Measurements from ENCODE around the gene KLHDC10. TPM values are rescaled to one million over a fixed set of nuclear protein-coding genes. Genes with fewer than 3 reads are reported as not detected.

KLHDC10 gene
- total and polyA plus RNA-seq, 2 donors (not counting 3 experiments of a cell fraction or from before 2014, with no cell fraction given): 14.9 to 31.3 TPM

GRCh38 chr7:130086938-130087337 is 16.6 kb downstream of the KLHDC10 start:
- FAIRE-seq: no peak
- H3K27ac ChIP-seq (ENCODE audit: insufficient read depth, low read depth, low read length): no peak overlapping the region
- dilution Hi-C loops (cut with MboI; ENCODE audit: extremely low pct_ligation_motif_present, low sequenced_read_pairs): no loop called here
- POLR2A ChIA-PET: no interaction called here
- no peak for DNase-seq (ENCODE audit: low read depth, low spot score)
- H3K9me1 ChIP-seq (replicated peaks; ENCODE audit: control insufficient read depth, extremely low read depth, insufficient read depth, low read length): no peaks in the 10 kb centered on the region
- peaks cover 7% of the 10 kb centered on the region for H4K20me1 ChIP-seq (replicated peaks; ENCODE audit: control insufficient read depth, extremely low read depth, insufficient read depth, low read length)
- H3K9me3 ChIP-seq (replicated peaks; ENCODE audit: control insufficient read depth, insufficient read depth, low read length): no peaks in the 10 kb centered on the region
- BruUV-seq (replicated peaks): no TSS peak
- no peak overlapping the region for H2AFZ ChIP-seq (ENCODE audit: low read depth, low read length)
- TF ChIP-seq CTCF (IDR thresholded peaks at IDR 0.05; ENCODE audit: extremely low read depth in 1 of 2, insufficient read depth in 1 of 2, low read depth in 1 of 2, low read length in 2 of 2) (no peak), GATA2 (IDR thresholded peaks at IDR 0.05; ENCODE audit: insufficient read depth, insufficient read length, low read depth, low read length) (no peak), MAX (IDR thresholded peaks at IDR 0.05; ENCODE audit: insufficient read depth, insufficient read length) (no peak), EZH2 (IDR thresholded peaks at IDR 0.05; ENCODE audit: borderline replicate concordance, low read depth, low read length, severe bottlenecking) (no peak), POLR2A (IDR thresholded peaks at IDR 0.05; ENCODE audit: low read depth, low read length) (no peak)
- no peaks in the 10 kb centered on the region for H3K27me3 ChIP-seq (ENCODE audit: control insufficient read depth in 2 of 2, insufficient read depth in 2 of 2, low read length in 2 of 2)
- CTCF ChIA-PET: interaction anchor here (0.6 to 1.9 kb wide), 5 partner anchors 9 to 671 kb away, joined by 3 to 9 read pairs (median 4); partner anchors contain the start of gene KLHDC10
- intact Hi-C loops (cut with micrococcal nuclease): no loop called here
- H3K4me2 ChIP-seq (ENCODE audit: insufficient read depth, low read length): no peak overlapping the region
- H3K36me3 ChIP-seq (ENCODE audit: control insufficient read depth in 2 of 2, extremely low read depth in 1 of 2, insufficient read depth in 2 of 2, low read length in 2 of 2): no peaks in the 10 kb centered on the region
- no peaks in the 10 kb centered on the region for H3K4me1 ChIP-seq (ENCODE audit: control insufficient read depth, extremely low read depth, insufficient read depth, low read length)
- H3K9ac ChIP-seq (replicated peaks; ENCODE audit: extremely low read depth, insufficient read depth, low read length): no peak overlapping the region
- H3K79me2 ChIP-seq (ENCODE audit: control insufficient read depth, insufficient read depth, low read length): peaks cover 28% of the 10 kb centered on the region
- H3K4me3 ChIP-seq (replicated peaks in 1 of 3; ENCODE audit: insufficient read depth in 1 of 3, low read depth in 1 of 3, low read length in 3 of 3): no peak overlapping the region

GRCh38 chr7:130087364-130087763 is 17.0 kb downstream of the KLHDC10 start:
- H4K20me1 ChIP-seq (replicated peaks; ENCODE audit: control insufficient read depth, extremely low read depth, insufficient read depth, low read length): peaks cover 7% of the 10 kb centered on the region
- no peaks in the 10 kb centered on the region for H3K27me3 ChIP-seq (ENCODE audit: control insufficient read depth in 2 of 2, insufficient read depth in 2 of 2, low read length in 2 of 2)
- H3K4me2 ChIP-seq (ENCODE audit: insufficient read depth, low read length): no peak overlapping the region
- no peak for DNase-seq (ENCODE audit: low read depth, low spot score)
- no peak overlapping the region for H3K9ac ChIP-seq (replicated peaks; ENCODE audit: extremely low read depth, insufficient read depth, low read length)
- no peaks in the 10 kb centered on the region for H3K9me3 ChIP-seq (replicated peaks; ENCODE audit: control insufficient read depth, insufficient read depth, low read length)
- no peaks in the 10 kb centered on the region for H3K4me1 ChIP-seq (ENCODE audit: control insufficient read depth, extremely low read depth, insufficient read depth, low read length)
- H3K36me3 ChIP-seq (ENCODE audit: control insufficient read depth in 2 of 2, extremely low read depth in 1 of 2, insufficient read depth in 2 of 2, low read length in 2 of 2): no peaks in the 10 kb centered on the region
- ChIA-PET POLR2A (no interaction called here), CTCF (interaction anchor here (0.6 to 1.9 kb wide), 5 partner anchors 9 to 670 kb away, joined by 3 to 9 read pairs (median 4); partner anchors contain the start of gene KLHDC10)
- H3K9me1 ChIP-seq (replicated peaks; ENCODE audit: control insufficient read depth, extremely low read depth, insufficient read depth, low read length): no peaks in the 10 kb centered on the region
- no peak overlapping the region for H2AFZ ChIP-seq (ENCODE audit: low read depth, low read length)
- no peak overlapping the region for H3K27ac ChIP-seq (ENCODE audit: insufficient read depth, low read depth, low read length)
- no peak overlapping the region for H3K4me3 ChIP-seq (replicated peaks in 1 of 3; ENCODE audit: insufficient read depth in 1 of 3, low read depth in 1 of 3, low read length in 3 of 3)
- no peak for TF ChIP-seq POLR2A (IDR thresholded peaks at IDR 0.05; ENCODE audit: low read depth, low read length)
- TF ChIP-seq MAX (IDR thresholded peaks at IDR 0.05; ENCODE audit: insufficient read depth, insufficient read length): no peak
- no peak for TF ChIP-seq FOS (IDR thresholded peaks at IDR 0.05; ENCODE audit: borderline replicate concordance, insufficient read depth, low read length)
- no peak for TF ChIP-seq GATA2 (IDR thresholded peaks at IDR 0.05; ENCODE audit: insufficient read depth, insufficient read length, low read depth, low read length)
- no peak for TF ChIP-seq POLR2AphosphoS5 (IDR thresholded peaks at IDR 0.05; ENCODE audit: insufficient read depth, low read depth, low read length)
- TF ChIP-seq MYC (IDR thresholded peaks at IDR 0.05; ENCODE audit: low read depth, low read length): no peak
- TF ChIP-seq CTCF (IDR thresholded peaks at IDR 0.05; ENCODE audit: extremely low read depth in 1 of 2, insufficient read depth in 1 of 2, low read depth in 1 of 2, low read length in 2 of 2): no peak
- TF ChIP-seq JUN (IDR thresholded peaks at IDR 0.05; ENCODE audit: borderline replicate concordance, insufficient read depth, insufficient read length, low read depth): no peak
- TF ChIP-seq EZH2 (IDR thresholded peaks at IDR 0.05; ENCODE audit: borderline replicate concordance, low read depth, low read length, severe bottlenecking): no peak
- dilution Hi-C loops (cut with MboI; ENCODE audit: extremely low pct_ligation_motif_present, low sequenced_read_pairs): no loop called here
- H3K79me2 ChIP-seq (ENCODE audit: control insufficient read depth, insufficient read depth, low read length): peaks cover 29% of the 10 kb centered on the region
- no peak for FAIRE-seq
- intact Hi-C loops (cut with micrococcal nuclease): no loop called here
- no TSS peak for BruUV-seq (replicated peaks)

All from endothelial cell of umbilical vein (primary cell).